Liver (tissue), 6 donors: ENCODE results near the gene LAMB4. TPM values are rescaled to one million over a fixed set of nuclear protein-coding genes. Genes with fewer than 3 reads are reported as not detected.

Source experiments
- EGR1 ChIP-seq, 2 donors: IDR thresholded peaks; 2 replicates each; pipeline ENCODE4 v1.6.1; 2016 to 2018; ENCODE audit warnings: antibody characterized with exemption in 2 of 2, low read depth in 2 of 2
- FOXA2 ChIP-seq: IDR thresholded peaks from 2 replicates; pipeline ENCODE4 v1.6.1; 2016; ENCODE audit warnings: antibody characterized with exemption
- HNF4A ChIP-seq, 2 donors: conservative IDR thresholded peaks; 2 replicates each; pipeline ENCODE4 v1.6.1; 2016; ENCODE audit warnings: antibody characterized with exemption in 2 of 2, mild to moderate bottlenecking in 2 of 2
- RAD21 ChIP-seq, 2 donors: IDR thresholded peaks; 2 replicates each; pipeline ENCODE4 v1.6.1; 2016; ENCODE audit warnings: antibody characterized with exemption in 2 of 2, mild to moderate bottlenecking in 2 of 2
- SP1 ChIP-seq: IDR thresholded peaks from 2 replicates; pipeline ENCODE4 v1.6.1; 2018; ENCODE audit warnings: antibody characterized with exemption, mild to moderate bottlenecking
- polyA plus RNA-seq, 2 donors: library from polyadenylated mRNA; stranded (reverse) in 1 of 2; unstranded in 1 of 2; fragments of 200-250 nt in 1 of 2; fragments of >200 nt in 1 of 2; fragmentation: Nextera tagmentation in 1 of 2; extraction: Ambion mirVana in 1 of 2; gene quantifications; one replicate each; pipeline versions ENCODE4 v1.2.1 to v1.2.3, GENCODE V29; 2013 to 2015
- small RNA-seq: library from RNA; depleted of rRNA; stranded (forward); fragments of <200 nt; gene quantifications from one replicate; pipeline ENCODE3, GENCODE V24; 2014
- total RNA-seq, 2 donors: library from RNA; depleted of rRNA; stranded (reverse); fragments of >200 nt; gene quantifications; one replicate each; pipeline ENCODE4 v1.2.3, GENCODE V29; 2014
- TF ChIP-seq, protein P1 (sequence below): fragments of 150-350 bp; IDR thresholded peaks from 2 replicates; pipeline ENCODE4 v1.5.1; 2017; ENCODE audit warnings: improper control_type of control experiment, low read depth, low read length; ENCODE audit not compliant: missing input control
- TF ChIP-seq, protein P2 (sequence below): IDR thresholded peaks from 2 replicates; pipeline ENCODE4 v1.6.1; 2016; ENCODE audit warnings: antibody characterized with exemption
- donor health status: healthy.
- donor health status: healthy.
- donor health status: healthy.

Gene LAMB4
- total and polyA plus RNA-seq, 4 donors, result under 0.01 to 0.03 TPM; not detected in 2

DNA sequence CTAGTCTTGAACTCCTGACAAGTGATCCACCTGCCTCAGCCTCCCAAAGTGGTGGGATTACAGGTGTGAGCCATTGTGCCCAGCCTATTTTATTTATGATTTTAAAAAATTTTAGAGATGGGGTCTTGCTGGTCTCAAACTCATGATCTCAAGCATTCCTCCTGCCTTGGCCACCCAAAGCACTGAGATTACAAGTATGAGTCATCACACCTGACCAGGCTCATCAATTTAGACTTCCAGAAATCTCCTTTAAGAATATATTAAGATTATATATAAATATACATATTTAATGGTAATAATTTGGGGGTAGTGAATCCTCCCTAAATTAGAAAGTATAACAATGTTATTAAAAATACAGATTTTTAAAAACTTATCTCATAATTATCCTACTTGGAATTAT is 156.3 kb downstream of the LAMB4 start (continued):
- TF ChIP-seq, protein P1, sequence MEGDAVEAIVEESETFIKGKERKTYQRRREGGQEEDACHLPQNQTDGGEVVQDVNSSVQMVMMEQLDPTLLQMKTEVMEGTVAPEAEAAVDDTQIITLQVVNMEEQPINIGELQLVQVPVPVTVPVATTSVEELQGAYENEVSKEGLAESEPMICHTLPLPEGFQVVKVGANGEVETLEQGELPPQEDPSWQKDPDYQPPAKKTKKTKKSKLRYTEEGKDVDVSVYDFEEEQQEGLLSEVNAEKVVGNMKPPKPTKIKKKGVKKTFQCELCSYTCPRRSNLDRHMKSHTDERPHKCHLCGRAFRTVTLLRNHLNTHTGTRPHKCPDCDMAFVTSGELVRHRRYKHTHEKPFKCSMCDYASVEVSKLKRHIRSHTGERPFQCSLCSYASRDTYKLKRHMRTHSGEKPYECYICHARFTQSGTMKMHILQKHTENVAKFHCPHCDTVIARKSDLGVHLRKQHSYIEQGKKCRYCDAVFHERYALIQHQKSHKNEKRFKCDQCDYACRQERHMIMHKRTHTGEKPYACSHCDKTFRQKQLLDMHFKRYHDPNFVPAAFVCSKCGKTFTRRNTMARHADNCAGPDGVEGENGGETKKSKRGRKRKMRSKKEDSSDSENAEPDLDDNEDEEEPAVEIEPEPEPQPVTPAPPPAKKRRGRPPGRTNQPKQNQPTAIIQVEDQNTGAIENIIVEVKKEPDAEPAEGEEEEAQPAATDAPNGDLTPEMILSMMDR, result no peak
- TF ChIP-seq HNF4A (conservative IDR thresholded peaks at IDR 0.05), result no peak
- TF ChIP-seq, protein P2, sequence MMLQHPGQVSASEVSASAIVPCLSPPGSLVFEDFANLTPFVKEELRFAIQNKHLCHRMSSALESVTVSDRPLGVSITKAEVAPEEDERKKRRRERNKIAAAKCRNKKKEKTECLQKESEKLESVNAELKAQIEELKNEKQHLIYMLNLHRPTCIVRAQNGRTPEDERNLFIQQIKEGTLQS, result no peak
- TF ChIP-seq SP1, result no peak
- no peak for TF ChIP-seq EGR1 (IDR thresholded peaks at IDR 0.05; ENCODE audit: low read depth in 2 of 2)
- no peak for TF ChIP-seq RAD21 (IDR thresholded peaks at IDR 0.05)
- no peak for TF ChIP-seq FOXA2

Small RNAs within 50 kb of the gene (small RNA-seq; reads per million reads assigned to genes)
- gene RF00012, result not detected

Other genes starting within 250 kb of the LAMB4 start
- 10 to 100 TPM; 49.4 to 78.1 TPM for gene DLD, start 239.2 kb downstream of the LAMB4 start, total RNA-seq
- 100 to 1,000 TPM in 1 of 2 donors, 10 to 100 TPM in 1; 56.1 to 121 TPM for gene DLD, start 239.2 kb downstream of the LAMB4 start, polyA plus RNA-seq
- gene LAMB1, start 127.2 kb downstream of the LAMB4 start, total RNA-seq, result 10 to 100 TPM; 33.7 to 63.1 TPM
- 10 to 100 TPM; 12.6 to 17.9 TPM for gene LAMB1, start 127.2 kb downstream of the LAMB4 start, polyA plus RNA-seq